NCI-H446 treated with DMSO at 0.1 percent for 48 hours (cell line): ENCODE results near the gene CHAD.

Source experiments
- DNase-seq: peaks from one replicate; lab custom pipeline; 2025; lab: John Stamatoyannopoulos, UW

The CHAD gene, protein sequence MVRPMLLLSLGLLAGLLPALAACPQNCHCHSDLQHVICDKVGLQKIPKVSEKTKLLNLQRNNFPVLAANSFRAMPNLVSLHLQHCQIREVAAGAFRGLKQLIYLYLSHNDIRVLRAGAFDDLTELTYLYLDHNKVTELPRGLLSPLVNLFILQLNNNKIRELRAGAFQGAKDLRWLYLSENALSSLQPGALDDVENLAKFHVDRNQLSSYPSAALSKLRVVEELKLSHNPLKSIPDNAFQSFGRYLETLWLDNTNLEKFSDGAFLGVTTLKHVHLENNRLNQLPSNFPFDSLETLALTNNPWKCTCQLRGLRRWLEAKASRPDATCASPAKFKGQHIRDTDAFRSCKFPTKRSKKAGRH

DNA sequence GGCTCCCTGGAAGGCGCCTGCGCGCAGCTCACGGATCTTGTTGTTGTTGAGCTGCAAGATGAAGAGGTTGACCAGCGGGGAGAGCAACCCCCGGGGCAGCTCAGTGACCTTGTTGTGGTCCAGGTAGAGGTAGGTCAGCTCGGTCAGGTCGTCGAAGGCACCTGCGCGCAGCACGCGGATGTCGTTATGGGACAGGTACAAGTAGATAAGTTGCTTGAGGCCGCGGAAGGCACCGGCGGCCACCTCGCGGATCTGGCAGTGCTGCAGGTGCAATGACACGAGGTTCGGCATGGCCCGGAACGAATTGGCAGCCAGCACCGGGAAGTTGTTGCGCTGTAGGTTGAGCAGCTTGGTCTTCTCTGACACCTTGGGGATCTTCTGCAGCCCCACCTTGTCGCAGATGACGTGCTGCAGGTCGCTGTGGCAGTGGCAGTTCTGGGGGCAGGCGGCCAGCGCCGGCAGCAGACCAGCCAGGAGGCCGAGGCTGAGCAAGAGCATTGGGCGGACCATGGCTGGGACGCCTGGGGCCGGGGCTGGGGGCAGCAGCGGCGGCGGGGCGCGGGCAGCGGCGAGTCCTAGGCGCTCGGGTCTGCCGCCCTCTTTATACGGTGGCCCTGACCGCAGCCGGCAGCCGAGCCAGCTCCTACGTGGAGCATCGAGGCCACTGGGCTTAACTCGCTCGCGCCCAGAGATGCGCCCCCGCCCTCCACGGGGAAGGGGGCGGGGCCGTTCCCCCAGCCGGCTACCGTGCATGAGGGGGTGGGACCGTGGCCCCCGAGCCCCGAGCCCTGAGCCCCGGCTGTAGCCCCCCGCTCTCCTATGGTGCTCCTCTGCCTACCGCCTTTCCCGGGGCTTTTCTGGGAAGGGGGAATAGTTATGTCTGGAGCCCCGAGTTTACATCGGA is at the start of gene CHAD:
Gene CHAD (minus strand): TSS at position 577 of the 904 bp plus-strand sequence. CDS start 67 bp downstream, at position 510.
- DNase-seq = no peak

DNA sequence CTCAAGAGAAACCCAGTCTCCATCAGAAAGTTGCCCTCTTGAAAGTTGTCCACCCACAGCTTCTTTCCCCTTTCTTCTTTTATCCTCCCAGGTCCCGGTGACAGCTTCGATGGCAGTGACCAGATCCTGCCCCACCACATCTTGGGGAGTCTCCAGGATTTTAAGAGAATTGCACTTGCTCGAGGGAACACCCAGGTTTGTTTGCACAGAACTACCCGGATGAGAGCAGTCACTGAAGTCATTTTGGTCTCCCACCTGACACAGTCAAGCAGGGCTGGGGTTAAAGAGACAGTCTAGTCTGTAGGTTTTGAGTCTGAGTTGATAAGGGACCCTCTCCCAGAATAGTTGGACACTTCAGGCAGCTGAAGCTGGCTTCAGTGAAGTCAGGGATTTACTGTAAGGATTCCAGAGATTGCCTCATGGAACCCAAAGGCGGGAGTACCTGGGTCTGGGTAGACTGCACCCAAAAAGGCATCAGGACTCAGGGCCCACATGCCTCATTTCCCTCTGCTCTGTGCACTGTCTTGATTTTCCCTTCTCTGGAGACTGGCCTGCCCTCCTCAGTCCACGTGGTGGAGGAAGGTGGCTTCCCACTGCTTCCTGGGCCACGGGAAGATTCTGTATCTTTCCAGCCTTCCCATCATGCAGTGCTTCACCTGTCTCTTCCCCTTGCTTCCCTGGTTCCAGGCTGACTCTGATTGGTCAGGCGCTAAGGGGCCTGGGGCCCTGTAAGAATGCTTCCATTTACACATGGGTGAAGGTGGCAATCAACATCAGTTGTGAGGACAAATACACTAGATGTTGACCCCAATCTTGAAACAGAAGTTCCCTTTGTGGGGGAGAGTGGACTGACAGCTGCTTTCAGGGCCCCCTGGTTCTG is 49.1 kb upstream of the CHAD start:
- no peak for DNase-seq

DNA sequence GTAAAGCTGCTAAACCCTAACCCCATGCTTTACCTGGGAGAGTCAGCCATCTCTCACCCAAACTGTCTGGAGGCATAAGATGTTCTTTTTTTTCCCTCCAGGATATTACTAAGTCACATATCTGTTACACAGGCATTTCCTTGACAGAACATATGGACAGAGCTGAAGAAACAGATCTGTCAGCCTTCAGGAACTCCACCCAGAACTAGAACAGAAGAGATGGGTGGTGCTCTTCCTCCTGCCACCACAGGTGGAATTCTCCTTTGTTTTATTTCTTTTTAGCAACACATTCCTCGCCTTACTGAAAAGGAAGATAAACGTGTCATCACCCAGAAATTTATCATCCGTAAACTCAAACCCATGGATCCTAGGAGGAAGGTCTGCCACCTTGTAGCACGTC is 48.3 kb upstream of the CHAD start:
- no peak for DNase-seq

DNA sequence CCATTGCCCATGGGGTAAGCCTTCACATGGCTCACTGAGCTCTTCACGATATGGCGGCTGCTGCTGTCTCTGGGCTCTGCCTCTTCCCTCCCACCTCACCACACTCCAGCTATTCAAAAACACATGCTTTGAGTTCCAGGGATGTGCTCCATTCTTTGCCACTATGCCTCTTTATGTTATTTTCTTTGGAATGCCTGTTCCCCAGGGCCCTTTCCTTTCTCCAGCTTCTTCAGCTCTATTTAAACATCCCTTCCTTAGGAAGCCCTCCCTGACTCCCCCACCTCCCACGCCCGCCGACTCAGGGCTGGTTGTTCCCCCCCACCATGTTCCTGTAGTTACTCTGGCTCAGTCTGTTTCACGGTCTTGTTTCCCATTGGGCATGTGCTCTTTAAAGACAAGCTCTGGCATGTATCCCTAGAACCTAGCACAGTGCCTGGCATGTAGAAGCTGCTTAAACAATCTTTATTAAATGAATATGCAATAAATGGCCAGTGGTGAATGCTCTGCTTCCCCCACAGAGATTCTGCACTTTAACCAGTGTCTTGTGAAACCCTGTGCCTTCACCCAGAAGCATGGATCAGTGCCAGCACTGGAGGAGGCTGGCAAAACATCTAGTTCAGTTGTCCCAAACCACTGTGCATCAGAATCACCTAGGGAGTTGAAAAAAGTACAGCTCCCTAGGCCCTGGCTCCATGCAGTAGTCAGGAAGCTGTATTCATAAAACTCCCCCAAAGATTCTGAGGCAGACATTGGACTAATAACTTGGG is 46.4 kb upstream of the CHAD start:
- no peak for DNase-seq

DNA sequence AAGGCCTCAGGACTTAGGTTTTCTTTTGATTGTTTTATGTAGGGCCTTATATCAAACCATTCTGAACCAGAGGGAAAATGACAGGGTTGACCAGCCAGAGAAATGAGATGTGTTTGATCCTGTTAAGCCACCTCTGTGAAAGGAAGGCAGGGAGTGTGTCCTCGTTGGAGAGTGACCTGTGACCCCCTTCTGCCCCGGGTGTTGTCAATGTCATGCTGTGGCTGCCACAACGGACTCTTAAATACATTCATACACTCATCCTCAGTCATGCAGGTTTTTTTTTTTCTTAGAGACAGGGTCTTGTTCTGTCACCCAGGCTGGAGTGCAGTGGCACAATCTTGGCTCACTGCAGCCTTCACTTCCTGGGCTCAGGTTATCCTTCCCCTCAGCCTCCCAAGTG is 45.7 kb upstream of the CHAD start:
- no peak for DNase-seq

DNA sequence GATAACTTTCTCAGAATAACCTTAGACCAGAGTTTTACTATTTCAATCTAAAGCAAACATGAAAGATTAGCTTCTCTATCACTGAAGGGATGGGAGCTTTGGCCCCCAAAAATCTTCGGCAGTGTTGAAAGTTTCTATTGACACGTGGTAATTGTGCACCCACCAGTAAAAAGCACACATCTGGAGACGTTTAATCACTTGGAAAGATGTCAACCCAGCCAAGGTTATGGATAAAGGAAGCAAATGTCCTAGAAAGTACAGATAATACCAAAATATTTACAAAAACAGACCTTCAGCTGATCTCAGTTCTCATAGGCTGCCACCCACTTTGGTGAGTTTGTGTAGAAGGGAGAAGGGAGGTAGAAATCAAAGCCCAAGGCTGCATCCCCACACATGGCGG is 44.8 kb upstream of the CHAD start:
- DNase-seq = no peak

DNA sequence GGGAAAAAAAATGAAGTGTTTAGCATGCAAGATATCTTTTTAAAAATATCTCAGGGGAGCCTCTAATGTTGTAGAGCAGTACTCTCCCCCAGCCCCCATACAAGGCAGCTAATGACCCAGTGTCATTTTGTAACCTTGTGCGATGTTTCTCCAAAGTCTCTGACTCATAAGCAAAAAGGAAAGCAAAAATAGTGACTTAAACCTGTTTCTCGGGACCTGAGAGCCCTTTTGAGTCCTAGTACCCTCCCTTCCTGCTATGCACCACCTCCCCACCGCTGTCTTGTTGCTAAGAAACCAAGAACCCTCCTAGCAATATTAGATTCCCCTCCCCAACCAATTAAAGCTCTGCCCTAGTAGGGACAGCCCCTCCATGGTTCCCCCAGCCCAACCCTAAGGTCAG is 42.4 kb upstream of the CHAD start:
- DNase-seq = no peak

DNA sequence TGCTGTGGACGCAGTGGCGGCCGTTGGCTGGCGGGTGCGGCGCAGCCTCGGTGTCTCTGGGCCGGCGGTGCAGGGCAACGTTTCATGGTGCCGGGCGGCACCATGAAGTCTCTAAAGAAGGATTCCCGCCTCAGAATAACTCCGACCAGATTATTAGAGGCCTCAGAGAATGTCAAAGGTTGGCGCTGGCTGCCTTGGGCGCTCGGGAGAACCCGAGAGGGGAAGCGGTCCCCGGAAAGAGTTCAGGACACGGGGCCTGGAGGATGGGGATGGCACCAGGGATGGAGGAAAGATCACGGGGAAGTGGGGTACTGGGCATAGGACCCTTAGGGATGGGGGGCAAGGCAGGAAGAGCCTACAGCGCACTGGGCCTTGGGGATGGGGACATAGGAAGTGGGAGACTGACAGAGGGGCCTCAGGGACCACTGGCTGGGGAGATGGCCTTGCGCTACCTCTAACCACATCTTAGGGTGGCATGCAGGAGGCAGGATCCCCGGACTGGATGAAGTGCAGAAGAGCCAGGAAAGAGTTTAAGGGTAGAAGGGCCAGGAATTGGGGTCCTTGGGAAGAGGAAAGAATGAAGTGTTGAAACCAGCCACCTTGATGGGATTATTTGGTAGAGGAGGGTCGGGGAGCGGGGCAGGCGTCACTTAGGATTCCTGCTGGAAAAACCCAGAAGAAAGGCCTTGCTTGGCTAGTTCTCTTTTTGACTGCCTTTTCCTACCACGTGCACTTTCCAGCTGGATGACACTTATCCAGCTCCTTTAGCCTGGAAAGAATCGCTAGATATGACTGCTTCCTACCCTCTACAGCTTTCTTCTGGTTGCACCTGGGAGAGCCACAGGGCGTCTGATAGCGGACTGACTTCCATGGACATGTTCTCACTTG is 40.1 kb upstream of the CHAD start:
- DNase-seq = no peak

DNA sequence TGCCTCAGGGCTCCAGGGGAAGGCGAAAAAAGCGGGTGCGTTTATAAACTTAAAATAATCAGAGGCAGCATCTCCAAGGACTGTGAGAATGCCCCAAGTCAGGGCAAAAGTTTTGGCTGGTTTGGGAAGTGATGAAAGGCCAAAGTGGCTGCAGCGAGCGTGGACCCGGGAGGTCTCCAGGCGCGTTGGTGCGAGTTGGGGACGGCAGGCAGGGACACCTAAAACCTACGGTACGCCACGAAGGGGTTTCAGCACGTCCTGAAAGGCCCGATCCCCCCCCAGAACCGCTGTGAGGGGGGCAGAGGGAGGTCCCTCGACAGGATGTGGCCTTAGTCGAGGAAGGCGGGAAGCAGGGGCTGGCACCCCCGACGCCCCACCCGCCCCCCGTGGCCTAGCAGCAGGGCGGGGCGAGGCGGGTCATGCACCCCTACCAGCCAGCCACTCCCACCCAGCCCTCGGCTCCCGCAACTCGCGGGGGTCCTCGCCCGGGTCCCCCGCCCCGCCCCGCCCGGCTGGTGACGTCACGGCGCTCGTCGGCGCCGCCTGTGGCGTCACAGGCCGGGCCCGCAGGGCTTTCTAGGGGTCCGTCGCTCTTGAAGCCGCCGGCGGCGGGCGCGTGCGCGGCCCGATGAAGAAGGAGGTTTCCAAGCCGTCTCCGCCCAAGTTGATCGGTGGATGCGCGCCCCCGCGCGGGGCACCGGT is 39.3 kb upstream of the CHAD start, which contains the start of gene MYCBPAP:
Gene MYCBPAP (plus strand): TSS at position 569 of the 702 bp plus-strand sequence. CDS start 236 bp downstream, outside the sequence.
- DNase-seq = no peak

DNA sequence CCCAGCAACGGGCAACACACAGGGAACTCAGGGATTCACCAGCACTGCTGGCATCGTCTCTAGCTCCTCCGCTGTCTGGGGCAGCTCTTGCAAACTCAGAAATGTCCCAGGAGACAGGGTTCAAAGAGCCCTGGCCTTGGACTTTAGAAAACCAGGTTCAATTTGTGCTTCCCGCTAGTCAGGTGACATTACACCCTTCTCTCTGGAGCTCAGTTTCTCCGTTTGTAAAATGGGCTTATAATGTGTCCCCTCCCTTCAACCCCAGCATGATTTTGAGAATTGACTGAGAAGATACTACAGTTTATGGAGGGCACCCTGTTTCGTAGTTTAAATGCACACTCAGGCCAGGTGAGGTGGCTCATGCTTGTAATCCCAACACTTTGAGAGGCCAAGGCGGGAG is 37.6 kb upstream of the CHAD start:
- no peak for DNase-seq

DNA sequence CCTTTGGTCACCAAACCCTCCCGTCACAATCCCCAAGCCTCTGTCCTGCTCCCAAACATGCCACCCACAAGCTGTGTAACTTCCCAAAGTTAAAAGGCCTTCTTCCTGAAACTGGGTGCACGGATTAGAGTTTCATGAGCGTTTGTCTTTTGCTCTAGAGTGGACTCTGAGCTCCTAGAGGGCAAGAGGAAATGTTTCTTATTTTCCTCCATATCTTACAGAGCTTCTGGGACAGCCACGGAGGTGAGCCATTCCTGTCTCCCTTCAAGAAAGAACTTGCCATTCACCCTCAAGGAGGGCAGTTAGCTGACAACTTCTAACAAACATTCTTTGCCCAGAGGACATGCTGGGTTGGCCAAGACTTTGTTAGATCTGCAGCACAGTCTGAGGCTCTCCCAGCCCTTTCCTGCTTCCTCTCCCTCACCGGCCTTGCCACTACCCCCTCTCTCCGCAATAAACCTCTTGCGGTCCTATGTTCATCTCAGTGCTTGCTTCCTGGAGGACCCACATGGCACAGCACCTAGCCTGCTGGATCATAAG is 37.0 kb upstream of the CHAD start:
- DNase-seq = no peak

DNA sequence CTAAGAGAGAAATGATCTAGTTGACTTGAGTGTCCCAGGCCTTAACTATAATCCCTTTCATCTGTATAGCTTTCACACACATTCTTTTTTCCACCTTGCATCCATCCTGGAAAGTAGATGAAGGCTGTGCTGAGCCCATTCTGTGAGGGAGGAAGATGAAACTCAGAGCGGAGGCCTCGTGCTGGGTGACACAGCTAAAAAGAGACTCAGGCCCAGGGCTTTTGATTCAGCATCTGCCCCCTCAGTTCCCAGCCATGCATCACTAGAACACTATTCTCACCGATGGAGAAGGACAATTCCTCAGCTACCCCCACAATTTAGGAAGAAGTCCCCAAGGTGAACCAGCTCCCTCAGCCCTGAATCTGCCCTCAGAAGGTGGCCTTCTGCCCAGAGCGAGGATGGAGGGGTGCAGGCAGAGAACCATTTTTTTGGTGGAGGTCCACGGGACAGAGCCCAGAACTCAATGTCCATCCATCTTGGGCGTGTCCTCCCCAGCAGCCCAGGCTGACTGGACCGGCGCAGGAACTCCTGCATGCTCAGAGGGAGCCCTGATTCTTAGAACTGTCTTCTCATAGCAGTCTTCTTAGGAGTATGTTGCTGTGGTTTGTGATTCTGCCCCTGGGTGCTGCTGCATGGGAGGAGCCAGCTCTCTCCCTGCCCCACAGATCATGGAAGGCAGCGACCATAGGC is 33.8 kb upstream of the CHAD start:
- DNase-seq = no peak

DNA sequence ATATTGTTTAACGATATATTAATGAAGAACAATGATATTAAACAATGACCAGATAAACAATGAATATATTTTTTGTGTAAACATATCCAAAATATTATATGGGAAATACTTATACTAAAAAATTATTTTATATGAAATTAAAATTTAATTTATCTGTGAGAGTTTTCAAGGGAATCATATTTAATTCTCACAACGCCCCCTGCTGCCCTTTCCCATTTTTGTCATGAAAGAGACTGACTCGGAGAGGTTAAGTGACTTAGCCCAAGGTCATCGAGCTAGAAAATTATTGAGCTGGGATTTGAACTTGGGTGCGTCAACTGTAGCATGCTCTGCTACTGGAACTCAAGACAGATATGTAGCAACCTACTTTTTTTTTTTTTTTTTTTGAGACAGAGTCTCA is 32.4 kb upstream of the CHAD start:
- no peak for DNase-seq

DNA sequence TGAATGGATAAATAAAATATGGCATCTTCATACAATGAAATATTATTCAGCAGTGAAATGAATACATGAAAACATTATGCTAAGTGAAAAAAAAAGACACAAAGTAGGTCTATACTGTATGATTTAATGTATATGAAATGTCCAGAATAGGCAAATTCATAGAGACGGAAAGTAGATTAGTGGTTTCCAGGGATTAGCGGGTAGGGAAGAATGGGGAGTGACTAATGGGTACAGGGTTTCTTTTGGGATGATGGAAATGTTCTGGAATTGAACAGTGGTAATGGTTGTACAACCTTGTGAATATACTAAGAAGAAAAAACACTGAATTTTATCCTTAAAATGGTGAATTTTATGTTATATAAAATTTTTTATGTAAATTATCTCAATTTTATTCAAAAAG is 31.0 kb upstream of the CHAD start:
- DNase-seq = no peak

DNA sequence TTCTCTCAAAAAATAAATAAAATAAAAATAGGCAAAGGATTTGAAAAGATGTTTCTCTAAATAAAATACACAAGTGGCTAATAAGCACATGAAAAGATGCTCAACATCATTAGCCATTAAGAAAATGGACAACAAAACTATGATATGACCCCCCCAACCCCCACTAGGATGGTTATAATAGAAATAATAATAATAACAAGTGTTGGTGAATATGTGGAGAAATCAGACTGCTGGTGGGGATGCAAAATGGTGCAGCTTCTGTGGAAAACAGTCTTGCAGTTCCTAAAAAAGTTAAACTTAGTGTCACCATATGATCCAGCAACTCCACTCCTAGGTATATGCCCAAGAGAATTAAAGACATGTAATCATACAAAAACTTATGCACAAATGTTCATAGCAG is 30.6 kb upstream of the CHAD start:
- no peak for DNase-seq

DNA sequence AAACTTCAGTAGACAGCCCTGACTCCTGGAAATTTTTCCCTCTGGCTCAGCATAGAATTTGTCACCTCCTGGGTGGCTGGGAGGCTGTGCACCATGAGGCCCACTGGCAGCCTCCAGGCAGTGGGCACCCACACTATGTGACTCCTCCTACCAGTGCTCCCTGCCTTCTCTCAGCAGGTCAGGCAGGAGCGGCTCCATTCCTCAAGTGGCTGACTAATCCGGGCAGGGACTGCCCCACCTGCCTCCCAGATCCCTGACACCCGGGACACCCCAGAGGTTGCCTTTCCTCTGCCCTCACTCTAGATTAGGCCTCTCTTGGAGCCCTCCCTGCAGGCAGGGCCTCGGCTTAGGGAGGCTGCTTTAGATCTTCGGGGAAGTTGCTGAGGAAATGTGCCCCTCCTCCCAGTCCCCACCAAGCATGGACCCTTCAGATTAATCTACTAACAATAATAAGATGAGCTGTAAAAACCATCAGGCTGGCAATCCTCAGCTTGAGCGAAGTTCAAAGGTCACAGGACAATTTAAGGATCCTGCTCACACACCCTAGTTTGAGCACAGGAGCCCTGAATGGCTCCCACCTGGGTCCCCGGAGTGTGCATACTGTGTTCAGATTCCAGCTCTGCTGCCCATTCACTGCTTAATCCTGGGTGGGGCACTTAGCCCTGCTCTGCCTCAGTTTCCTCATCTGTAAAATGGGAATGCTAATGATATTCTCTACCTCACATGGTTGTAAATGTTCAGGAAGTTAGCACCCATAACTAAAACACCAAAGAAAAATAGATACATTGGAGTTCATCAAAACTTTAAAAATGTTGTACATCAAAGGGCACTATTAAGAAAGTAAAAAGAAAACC is 29.6 kb upstream of the CHAD start:
- DNase-seq = no peak

DNA sequence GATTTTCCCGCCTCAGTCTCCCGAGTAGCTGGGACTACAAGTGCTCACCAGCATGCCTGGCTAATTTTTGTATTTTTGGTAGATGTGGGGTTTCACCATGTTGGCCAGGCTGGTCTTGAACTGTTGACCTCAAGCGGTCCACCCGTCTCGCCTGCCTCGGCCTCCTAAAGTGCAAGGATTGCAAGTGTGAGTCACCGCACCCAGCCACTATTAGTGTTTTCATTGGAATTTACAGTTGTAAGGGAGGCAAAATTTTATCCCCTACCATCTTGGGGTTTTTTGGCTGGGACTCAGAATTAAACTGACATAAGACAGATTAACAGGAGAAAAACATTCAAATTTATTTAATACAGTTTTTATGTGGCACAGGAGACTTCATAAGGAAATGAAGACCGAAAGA is 27.2 kb upstream of the CHAD start:
- DNase-seq = no peak
